ENCODE measurements around the gene PCDHGB1.

GRCh38 chr5:141343242-141343952, 6.5 kb upstream of the PCDHGB1 start, which contains the start of gene PCDHGA3:
- TF ChIP-seq BCL6B (tag by site-specific recombination; IDR thresholded peaks at IDR 0.05) (no peak), CTCF (tag by site-specific recombination; IDR thresholded peaks at IDR 0.05) (no peak), ZNF596 (tag by site-specific recombination; IDR thresholded peaks at IDR 0.05) (no peak), ZNF544 (tag by site-specific recombination; IDR thresholded peaks at IDR 0.05) (no peak), ZIC2 (tag by site-specific recombination; IDR thresholded peaks at IDR 0.05) (no peak), ZBTB21 (tag by site-specific recombination; IDR thresholded peaks at IDR 0.05) (no peak), ZSCAN5A (tag by site-specific recombination; IDR thresholded peaks at IDR 0.05) (no peak), ZSCAN23 (tag by site-specific recombination; IDR thresholded peaks at IDR 0.05) (no peak), ZBTB8A (tag by site-specific recombination; IDR thresholded peaks at IDR 0.05) (no peak), ZBTB48 (tag by site-specific recombination; IDR thresholded peaks at IDR 0.05) (no peak), ZBTB44 (tag by site-specific recombination; IDR thresholded peaks at IDR 0.05) (no peak)
